HG03095 (cell line): ENCODE results near the gene NPFFR2.
A peak's percentile ranks its signal among the peaks of the same experiment; 100 is the strongest.
"Not testable (repeated sequence)": the region's sequence is repeated elsewhere in the genome, so short reads cannot be mapped to it uniquely, and the experiment has no call there.

Source experiments
- ATAC-seq: cut with Tn5 transposase; IDR thresholded peaks from one replicate; pipeline ENCODE4 v1.9.1; 2021; ENCODE audit warnings: moderate library complexity; ENCODE audit not compliant: unreplicated experiment

The NPFFR2 gene

GRCh38 chr4:72031868-72032608 is at the start of gene NPFFR2:
TSS of gene NPFFR2 (plus strand) at chr4:72032000. CDS start at chr4:72128592, 96,592 bp downstream.
- ATAC-seq, result no peak

GRCh38 chr4:71992571-71993312 is 39.1 kb upstream of the NPFFR2 start:
- ATAC-seq, result no peak

GRCh38 chr4:71994559-71994958 is 37.2 kb upstream of the NPFFR2 start:
- no peak for ATAC-seq

GRCh38 chr4:71995297-71995696 is 36.5 kb upstream of the NPFFR2 start:
- no peak for ATAC-seq

GRCh38 chr4:72006586-72006985 is 25.2 kb upstream of the NPFFR2 start:
- ATAC-seq, result no peak

DNA sequence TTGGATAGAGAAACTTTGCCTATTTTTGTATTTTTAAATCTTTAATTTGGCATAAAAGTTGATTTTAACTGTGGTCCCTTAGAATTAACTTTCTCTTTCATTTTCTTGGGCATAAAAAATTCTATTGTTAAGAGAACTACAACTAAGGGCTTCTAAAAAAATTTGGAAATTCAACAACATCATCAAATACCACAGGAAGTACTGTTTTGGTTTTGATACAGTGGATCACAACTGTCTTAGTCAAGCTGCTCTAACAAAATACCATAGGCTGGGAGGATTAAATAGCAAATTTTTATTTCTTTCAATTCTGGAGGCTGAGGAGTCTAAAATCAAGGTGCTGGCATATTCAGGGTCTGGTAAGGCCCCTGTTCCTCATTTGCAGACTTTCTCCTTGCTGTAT is 19.9 kb upstream of the NPFFR2 start:
- no peak for ATAC-seq

DNA sequence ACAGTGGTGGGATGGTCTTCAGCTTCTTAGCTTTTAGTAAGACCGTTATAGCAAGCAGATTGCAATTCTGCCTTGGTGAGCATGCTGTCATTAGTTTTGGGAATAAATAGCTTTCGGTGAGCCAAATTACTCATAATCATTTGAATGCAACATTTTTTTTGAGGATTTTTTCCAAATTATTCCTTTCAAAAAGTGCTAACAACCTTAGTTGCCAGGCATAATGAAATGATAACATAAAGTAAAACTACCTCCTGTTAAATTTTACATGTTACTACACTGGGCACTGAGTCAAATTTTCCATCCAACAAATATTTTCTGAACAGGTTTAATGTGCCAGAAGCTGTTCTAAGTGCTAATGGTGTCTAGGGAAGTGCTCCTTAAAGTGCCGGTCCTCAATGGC is 15.8 kb upstream of the NPFFR2 start:
- ATAC-seq, result no peak

DNA sequence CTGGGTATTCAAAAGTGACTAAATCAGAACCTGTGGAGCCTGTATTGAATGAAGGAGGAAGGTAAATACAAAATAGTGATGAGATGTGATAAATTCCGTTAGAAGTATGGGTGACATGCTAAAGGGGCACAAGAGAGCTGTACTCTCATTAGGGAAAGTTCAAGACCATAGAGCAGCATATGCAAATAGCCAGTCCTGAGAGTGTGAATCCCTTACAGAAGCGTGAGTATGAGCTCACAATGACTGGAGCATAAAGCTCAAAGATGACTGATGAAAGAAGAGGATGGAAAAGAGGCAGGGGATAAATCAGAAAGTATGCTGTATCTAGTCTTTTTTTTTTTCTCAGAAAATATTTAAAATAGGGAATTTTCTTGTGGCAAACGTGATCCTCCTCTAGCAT is 12.1 kb upstream of the NPFFR2 start:
- ATAC-seq, result no peak

DNA sequence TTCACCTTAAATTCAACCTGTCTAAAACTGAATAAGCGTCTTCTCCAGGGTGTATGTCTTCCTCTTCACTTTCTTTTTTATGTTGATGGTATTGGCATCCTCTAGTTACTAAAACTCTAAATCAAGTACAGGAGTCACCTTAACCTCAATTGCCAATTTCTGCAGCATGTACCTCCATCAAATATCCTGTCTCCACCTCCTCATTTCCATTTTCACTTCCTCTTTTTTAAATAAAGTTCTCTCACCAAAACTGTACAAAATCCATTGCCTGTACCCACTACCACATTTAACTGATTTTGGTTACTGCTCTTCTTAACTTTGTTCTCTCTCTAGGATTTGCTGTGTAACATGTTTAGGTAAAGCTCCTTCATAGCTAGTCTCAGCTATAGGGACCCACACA is 9.2 kb upstream of the NPFFR2 start:
- ATAC-seq, result no peak

DNA sequence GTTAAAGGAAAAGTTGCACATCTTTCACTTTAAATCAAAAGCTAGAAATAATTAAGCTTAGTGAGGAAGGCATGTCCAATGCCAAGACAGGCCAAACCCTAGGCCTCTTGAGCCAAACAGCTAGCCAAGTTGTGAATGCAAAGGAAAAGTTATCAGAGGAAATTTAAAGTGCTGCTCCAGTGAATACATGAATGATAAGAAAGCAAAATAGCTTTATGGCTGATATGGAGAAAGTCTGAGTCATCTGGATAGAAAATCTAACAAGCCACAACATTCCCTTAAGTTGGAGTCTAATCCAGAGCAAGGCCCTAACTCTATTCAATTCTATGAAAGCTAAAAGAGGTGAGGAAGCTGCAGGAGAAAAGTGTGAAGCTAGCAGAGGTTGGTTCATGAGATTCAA is 23.8 kb downstream of the NPFFR2 start:
- ATAC-seq, result no peak

DNA sequence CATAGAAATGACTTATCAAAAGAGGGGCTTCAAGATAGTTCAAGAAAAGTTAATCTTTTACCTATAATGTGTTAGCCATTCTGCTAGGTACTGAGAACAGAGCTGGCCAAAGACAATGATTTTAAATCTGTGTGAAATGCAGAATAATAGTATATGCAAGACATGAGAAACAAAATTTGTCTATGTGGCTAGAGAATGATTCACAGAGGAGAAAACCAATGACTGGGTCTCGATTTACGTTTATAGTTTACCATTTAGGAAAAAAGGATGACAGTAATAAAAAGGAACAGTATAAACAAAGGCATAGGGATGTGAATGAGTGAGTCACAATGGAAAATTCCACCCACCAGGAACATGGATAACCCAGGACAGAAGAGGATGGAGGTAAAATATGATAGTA is 31.9 kb downstream of the NPFFR2 start:
- no peak for ATAC-seq

DNA sequence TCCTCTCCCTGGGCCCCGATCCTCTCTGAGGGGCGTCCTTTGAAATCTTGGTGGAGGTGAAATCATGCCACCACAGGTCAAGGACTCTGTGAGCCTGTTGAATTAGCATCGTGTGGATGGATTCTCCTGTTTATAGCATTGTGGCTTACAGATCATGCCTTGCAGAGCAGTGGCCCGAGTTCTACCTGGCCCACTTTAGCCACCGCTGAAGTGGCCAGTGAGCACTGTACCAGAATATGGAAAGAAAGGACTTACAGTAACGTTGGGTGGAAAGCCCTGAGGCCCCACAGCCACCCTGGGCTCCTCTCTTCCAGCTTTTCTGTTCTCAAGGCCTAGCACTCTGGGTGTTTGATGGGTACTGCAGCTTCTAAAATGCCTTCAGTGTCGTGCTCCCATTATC is 35.3 kb downstream of the NPFFR2 start:
- ATAC-seq, result no peak

DNA sequence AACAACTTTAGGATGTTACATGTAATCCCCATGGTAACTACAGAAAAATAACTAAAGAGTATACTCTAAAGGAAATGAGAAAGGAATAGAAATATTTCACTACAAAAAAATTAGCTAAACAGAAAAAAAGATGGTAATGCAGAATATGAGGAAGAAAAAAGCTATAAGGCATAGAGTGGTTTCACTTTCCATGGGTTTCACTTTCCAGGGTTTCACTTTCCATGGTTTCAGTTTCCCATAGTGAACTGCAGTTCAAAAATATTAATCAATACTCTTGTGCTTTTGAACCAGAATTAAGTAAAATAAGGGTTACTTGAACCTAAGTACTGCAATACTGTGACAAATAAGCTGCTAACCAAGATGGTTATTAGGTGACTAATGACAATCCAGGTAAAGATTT is 42.0 kb downstream of the NPFFR2 start:
- no peak for ATAC-seq

- ATAC-seq, result no peak
Observed at GRCh38 chr4:72076562-72076961, 44.8 kb downstream of the NPFFR2 start.

DNA sequence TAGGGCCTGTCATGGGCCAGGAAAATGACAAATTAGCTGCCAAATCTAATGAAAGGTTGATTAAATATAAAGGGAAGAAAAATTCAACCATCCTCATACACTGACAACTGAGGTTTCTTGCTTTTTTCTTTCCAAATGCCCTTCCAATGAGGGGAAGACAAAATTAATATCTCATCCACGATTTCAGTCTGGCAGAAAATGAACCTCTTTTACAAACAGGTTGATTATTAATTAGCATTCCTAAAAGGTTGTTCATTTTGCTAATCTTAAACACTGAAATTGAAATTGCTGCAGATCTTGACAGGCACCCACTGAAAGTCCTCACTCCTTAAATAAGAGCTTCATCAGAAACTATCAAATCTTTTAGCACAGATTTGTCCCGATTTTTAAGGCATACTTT is 45.5 kb downstream of the NPFFR2 start:
- ATAC-seq, result no peak

- peak; percentile 77 for ATAC-seq
Observed at GRCh38 chr4:72084587-72085011, 52.8 kb downstream of the NPFFR2 start.

DNA sequence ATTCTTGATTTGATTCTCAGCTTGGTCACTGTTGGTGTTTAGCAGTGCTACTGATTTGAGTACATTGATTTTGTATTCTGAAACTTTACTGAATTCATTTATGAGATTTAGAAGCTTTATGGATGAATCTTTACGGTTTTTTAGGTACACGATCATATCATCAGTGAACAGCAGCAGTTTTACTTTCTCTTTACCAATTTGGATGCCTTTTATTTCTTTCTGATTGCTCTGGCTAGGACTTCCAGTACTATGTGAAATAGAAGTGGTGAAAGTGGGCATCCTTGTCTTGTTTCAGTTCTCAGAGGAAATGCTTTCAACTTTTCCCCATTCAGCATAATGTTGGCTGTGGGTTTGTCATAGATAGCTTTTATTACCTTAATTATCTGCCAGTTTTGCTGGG is 58.8 kb downstream of the NPFFR2 start:
- ATAC-seq, result not testable (repeated sequence)

DNA sequence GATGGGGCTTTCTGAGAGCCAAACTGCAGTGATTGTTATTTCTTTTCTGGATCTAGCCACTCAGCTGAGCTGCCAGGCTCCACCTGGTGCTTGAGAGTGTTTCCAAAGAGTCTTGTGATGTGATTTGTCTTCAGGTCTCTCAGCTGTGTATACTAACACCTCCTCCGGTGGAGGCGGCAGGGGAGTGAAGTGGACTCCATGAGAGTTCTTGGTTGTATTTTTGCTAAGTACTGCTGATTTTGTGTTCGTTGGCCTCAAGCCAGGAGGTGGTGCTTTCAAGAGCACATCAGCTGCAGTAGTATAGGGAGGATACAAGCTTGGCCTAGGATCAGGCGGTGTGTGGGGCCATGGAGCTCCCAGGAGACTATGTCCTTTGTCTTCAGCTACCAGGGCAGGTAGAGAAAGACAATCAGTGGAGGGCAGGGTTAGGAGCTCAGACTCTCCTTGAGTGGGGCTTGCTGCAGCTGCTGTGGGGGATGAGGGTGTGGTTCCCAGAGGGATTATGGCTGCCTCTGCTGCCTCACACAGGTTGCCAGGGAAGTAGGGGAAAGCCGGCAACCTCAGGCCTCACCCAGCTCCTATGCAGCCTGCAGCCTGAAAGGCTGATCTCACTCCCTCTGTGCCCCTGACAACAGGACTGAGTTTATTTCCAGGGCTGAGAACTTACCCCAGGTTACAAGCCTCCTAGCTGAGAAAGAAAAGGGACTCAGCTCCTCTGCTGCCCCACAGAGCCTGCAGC is 62.4 kb downstream of the NPFFR2 start:
- no peak for ATAC-seq

DNA sequence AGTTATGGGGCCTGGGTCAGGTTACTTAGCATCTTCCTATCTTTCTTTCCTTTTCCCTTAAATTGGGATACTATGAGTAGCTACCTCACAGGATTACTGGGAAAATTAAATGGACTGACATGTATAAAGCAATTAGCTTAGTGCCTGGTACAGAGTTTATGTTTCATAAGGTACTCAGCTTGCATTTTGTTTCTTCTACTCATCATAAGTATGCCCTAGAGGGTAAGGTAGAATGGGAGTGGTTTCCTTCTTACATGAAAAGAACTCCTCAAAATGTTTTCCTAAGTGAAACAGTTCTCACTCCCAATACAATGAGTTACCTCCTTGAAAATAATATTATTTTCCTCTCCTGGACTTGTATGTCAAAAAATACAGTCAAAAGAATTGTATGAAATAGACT is 75.7 kb downstream of the NPFFR2 start:
- ATAC-seq, result no peak

DNA sequence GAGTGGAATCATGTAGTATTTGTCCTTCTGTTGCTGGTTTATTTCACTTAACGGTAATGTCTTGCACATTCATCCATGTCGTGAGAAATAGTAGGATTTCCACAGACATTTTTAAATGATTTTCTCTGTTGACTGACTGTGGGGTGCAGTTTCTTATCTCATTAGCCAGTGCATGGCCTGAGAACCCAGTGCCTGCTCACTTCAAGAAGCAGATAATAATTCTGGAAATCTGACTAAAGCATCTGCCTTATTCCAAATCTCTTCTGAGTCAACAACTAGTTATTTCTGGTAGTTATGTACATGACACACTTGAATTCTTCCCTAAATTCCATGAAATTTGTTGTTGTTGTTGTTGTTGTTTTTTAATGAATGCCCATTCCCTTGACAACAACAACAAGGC is 77.6 kb downstream of the NPFFR2 start:
- no peak for ATAC-seq

DNA sequence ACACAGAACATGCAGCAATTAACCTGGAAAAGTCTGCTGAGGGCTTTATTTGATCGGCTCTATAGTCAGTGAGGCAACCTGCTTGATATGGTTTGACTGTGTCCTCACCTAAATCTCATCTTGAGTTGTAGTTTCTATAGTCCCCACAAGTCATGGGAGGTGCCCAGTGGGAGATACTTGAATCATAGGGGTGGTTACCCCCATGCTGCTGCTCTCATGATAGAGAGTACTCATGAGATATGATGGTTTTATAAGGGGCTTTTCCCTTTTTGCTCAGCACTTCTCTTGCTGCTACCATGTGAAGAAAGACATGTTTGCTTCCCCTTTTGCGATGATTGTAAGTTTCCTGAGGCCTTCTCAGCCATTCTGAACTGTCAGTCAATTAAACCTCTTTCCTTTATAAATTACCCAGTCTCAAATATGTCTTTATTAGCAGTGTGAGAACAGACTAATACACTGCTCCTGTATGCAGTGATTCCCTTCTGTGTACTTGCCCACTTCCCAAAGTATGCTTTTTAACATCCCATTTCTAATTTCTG is 78.2 kb downstream of the NPFFR2 start:
- ATAC-seq, result no peak

- no peak for ATAC-seq
Observed at GRCh38 chr4:72110886-72111285, 79.1 kb downstream of the NPFFR2 start.
